Measurements from ENCODE around the gene ABCG8. TPM values are rescaled to one million over a fixed set of nuclear protein-coding genes. Genes with fewer than 3 reads are reported as not detected.

Gene ABCG8
- total and polyA plus RNA-seq, 10 of the 15 experiments (the other 5 are each of a cell fraction or from before 2014, with no cell fraction given) = not detected

- no peak overlapping the region for H3K4me2 ChIP-seq (ENCODE audit: control insufficient read depth, insufficient read depth)
- in situ Hi-C loops (cut with MboI) (no loop called here), intact Hi-C loops (cut with micrococcal nuclease; ENCODE audit: unreplicated experiment) (no loop called here)
- 30% methylated on average over 20 of the region's 20 CpGs for WGBS (ENCODE audit: insufficient coverage, insufficient replicate concordance, low lambda C conversion rate, missing lambda C conversion rate)
- no peaks in the 10 kb centered on the region for H3K79me2 ChIP-seq (ENCODE audit: control insufficient read depth, insufficient read depth, low read length)
- CTCF ChIA-PET = no interaction called here
- no peak overlapping the region for H3K9ac ChIP-seq (ENCODE audit: control insufficient read depth, insufficient read depth, low read length)
- no TSS peak for BruUV-seq (replicated peaks)
- DNase-seq (ENCODE audit: low read depth, low spot score) (no peak), ATAC-seq (no peak), FAIRE-seq (no peak)
- H3K9me3 ChIP-seq (replicated peaks; ENCODE audit: control insufficient read depth, insufficient read depth, low read length) = no peaks in the 10 kb centered on the region
- no peaks in the 10 kb centered on the region for H4K20me1 ChIP-seq (ENCODE audit: control insufficient read depth, insufficient read depth)
- no peak overlapping the region for H2AFZ ChIP-seq (ENCODE audit: control insufficient read depth, low read depth, low read length)
- no peak overlapping the region for H3K27ac ChIP-seq (ENCODE audit: control insufficient read depth, insufficient read depth)
- SMC1A ChIA-PET (ENCODE audit: uncharacterized antibody, unreplicated experiment) = no interaction called here
- RAD21 ChIA-PET (ENCODE audit: unreplicated experiment) = no interaction called here
- POLR2A ChIA-PET = no interaction called here
- H3K4me1 ChIP-seq (ENCODE audit: control insufficient read depth, insufficient read depth, low read length) = no peaks in the 10 kb centered on the region
- H3K36me3 ChIP-seq (ENCODE audit: control insufficient read depth in 2 of 2, insufficient read depth in 2 of 2, low read length in 1 of 2) = no peaks in the 10 kb centered on the region
- no peaks in the 10 kb centered on the region for H3K27me3 ChIP-seq (replicated peaks in 1 of 2; ENCODE audit: control insufficient read depth in 2 of 2, insufficient read depth in 2 of 2, low read length in 1 of 2)
- no peak overlapping the region for H3K4me3 ChIP-seq
- TF ChIP-seq FOXM1 (IDR thresholded peaks at IDR 0.05; ENCODE audit: low read depth, low read length) (no peak), RFX5 (IDR thresholded peaks at IDR 0.05; ENCODE audit: low read depth, low read length) (no peak), E2F8 (IDR thresholded peaks at IDR 0.05; ENCODE audit: low read depth, partially characterized antibody) (no peak), RELB (IDR thresholded peaks at IDR 0.05; ENCODE audit: low read depth) (no peak), FOS (IDR thresholded peaks at IDR 0.05; ENCODE audit: borderline replicate concordance, extremely low read depth, insufficient read length) (no peak), ZZZ3 (IDR thresholded peaks at IDR 0.05; ENCODE audit: control insufficient read depth, insufficient read length, low read depth) (no peak), ZNF384 (IDR thresholded peaks at IDR 0.05; ENCODE audit: borderline replicate concordance, low read depth, low read length) (no peak), EGR1 (IDR thresholded peaks at IDR 0.05; ENCODE audit: borderline replicate concordance in 1 of 2, low read depth in 2 of 2, low read length in 2 of 2) (no peak), SPI1 (IDR thresholded peaks at IDR 0.05; ENCODE audit: borderline replicate concordance, insufficient read depth, low read depth, low read length) (no peak), BRCA1 (IDR thresholded peaks at IDR 0.05; ENCODE audit: low read depth, low read length) (no peak), RAD21 (IDR thresholded peaks at IDR 0.05; ENCODE audit: insufficient read depth, low read depth, low read length) (no peak)
Measured at GRCh38 chr2:43851011-43851980, 12.5 kb downstream of the ABCG8 start.
